Activated T-cell treated with anti-CD3 and anti-CD28 coated beads, Interleukin-2, amount 50 U/mL, for 24 hours (primary cell): ENCODE results near the gene STARD10.

Source experiments
- DNase-seq: peaks from one replicate; pipeline ENCODE4 v3.0.0-alpha.2; 2020
- H3K27ac Mint-ChIP-seq: 2 replicates; pipeline ENCODE4 v1.8.0; 2020; ENCODE audit warnings: mild to moderate bottlenecking, mixed read lengths
- H3K27me3 Mint-ChIP-seq: 2 replicates; pipeline ENCODE4 v1.8.0; 2020; ENCODE audit warnings: mixed read lengths
- H3K36me3 Mint-ChIP-seq: 2 replicates; pipeline ENCODE4 v1.8.0; 2020; ENCODE audit warnings: low read depth, mixed read lengths
- H3K4me1 Mint-ChIP-seq: 2 replicates; pipeline ENCODE4 v1.8.0; 2020; ENCODE audit warnings: low read depth, mixed read lengths
- H3K4me3 Mint-ChIP-seq: 2 replicates; pipeline ENCODE4 v1.8.0; 2020; ENCODE audit warnings: mild to moderate bottlenecking, moderate library complexity, mixed read lengths
- H3K9me3 Mint-ChIP-seq: 2 replicates; pipeline ENCODE4 v1.8.0; 2020; ENCODE audit warnings: mixed read lengths

STARD10 gene

DNA sequence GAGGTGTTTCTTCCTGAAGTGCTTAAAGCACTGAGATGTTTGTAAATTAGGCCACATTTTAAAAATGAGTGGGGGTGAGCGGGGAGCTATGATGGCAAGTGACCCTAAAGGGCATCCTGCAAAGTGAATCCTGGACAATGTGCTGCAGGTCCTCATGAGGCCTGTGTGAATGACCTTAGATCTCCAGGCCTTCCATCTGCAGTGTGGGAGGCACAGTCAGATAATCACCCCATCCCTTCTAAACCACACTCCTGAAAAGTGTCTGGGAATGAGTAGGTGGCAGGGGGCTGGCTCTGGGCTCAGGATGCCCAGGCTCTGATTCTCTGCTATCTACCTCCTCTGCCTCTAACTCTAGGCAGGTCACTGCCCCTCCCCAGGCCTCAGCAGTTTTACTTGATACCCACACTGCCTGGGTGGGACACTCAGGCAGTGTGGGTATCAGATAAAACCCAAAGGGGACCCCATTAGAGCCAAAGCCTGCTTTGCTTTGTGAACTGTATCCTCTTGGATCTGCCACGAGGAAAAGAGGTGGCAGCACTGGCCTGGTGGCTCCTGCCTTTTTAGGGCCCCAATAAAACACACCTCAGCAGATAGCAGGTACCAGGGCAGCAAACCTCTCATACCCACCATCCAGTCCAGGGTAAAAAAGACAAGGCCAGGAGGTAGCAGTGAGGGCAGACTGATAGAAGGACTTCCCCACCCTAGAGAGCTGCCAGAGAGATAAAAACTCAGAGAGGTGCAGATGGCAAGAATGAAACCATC is 10.5 kb downstream of the STARD10 start:
- Mint-ChIP-seq H3K27ac (no peak overlapping the region), H3K36me3 (no peaks in the 10 kb centered on the region), H3K4me3 (no peak overlapping the region)

DNA sequence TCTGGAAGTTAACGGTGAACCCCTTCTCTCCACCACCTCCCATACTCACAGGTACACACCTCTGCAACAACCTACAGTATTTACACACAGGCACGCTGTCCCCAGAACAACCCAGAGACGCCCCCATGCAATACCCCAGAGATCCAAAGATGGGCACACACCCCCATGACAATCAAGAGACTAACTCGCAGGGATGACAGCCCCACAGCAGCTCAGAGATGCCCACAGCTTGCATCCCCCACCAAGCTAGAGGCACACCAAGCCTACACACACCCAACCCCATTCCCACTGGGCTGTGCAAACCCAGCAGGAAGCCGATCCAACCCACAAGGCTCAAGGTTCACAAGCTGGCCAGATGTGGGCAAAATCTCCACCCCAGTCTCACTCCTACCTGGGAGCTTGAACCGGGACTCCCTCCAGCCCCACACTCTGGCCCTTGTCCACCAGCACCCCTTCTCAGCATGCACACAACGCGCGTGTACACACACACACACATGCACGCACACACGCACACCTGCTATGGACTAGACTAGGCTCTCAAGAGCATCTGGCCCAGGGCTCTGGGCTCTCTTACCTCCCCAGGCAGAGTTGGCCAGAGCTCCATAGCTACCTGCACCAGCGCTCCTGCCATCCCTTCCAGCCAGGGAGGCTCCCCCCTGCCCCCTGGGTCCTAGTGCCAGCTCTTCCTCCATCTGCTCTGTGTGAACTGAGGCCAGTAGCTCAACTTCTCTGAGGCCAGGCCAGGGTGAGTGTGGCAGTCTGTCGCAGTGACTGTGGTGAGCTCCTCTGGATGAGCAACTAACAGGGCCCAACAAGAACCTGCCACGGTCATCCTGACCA is 11.5 kb downstream of the STARD10 start:
- Mint-ChIP-seq H3K4me3 (peak overlapping the region; percentile 72), H3K27ac (peak overlapping the region; percentile 40), H3K27me3 (no peaks in the 10 kb centered on the region), H3K36me3 (no peaks in the 10 kb centered on the region), H3K9me3 (no peaks in the 10 kb centered on the region), H3K4me1 (peaks cover 28% of the 10 kb centered on the region)
- DNase-seq = no peak

More for the DNA sequence above, 10.5 kb downstream of the STARD10 start:
- peaks cover 38% of the 10 kb centered on the region for H3K4me1 Mint-ChIP-seq
- DNase-seq = no peak
- H3K9me3 Mint-ChIP-seq = no peaks in the 10 kb centered on the region
- no peaks in the 10 kb centered on the region for H3K27me3 Mint-ChIP-seq

DNA sequence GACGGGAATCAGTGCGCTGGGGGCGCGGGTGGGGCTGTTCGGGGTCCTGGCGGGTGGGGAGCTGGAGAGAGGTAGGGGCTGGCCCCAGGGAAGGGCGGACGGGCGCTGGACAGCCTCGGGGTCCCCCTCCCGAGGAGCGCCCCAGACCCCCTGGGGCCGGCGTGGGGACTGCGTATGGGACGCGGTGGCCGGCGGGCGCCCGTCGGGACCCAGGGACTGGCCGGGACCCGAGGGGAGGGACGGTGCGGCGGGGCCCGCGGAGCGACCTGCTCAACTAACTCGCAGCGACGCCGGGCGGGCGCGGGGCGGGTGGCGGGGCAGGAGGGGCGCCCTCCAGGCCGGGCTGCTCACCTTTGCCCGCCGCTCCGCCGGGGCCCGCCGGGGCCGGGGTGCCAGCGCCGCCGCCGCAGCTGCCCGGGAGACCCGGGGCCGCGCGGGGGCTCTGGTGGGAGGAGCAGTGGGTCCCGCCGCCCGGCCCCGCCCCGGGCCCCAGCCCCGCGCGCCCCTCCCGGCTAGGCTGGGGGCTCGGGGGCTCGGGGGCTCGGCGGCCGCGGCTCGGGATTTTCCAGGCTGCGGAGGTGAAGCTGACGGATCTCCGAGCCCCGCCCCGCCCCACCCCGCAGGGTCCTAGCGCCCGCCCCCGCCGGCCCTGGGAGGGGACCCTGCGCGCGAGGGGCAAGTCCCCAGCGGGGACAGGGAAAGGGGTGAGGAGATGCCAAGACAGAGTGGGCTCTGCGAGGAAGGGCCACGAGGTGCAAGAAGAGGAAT is 12.3 kb downstream of the STARD10 start:
- Mint-ChIP-seq H3K4me1 (peaks cover 25% of the 10 kb centered on the region), H3K27me3 (no peaks in the 10 kb centered on the region), H3K36me3 (no peaks in the 10 kb centered on the region), H3K4me3 (peak overlapping the region; percentile 72), H3K9me3 (no peaks in the 10 kb centered on the region), H3K27ac (peak overlapping the region; percentile 40)
- DNase-seq = peak; percentile 71

GRCh38 chr11:72781063-72781312 is 12.9 kb downstream of the STARD10 start:
- peak overlapping the region; percentile 70 for H3K4me3 Mint-ChIP-seq
- H3K27me3 Mint-ChIP-seq = no peaks in the 10 kb centered on the region
- no peak overlapping the region for H3K27ac Mint-ChIP-seq
- peaks cover 25% of the 10 kb centered on the region for H3K4me1 Mint-ChIP-seq
- H3K36me3 Mint-ChIP-seq = no peaks in the 10 kb centered on the region
- no peak for DNase-seq
- no peaks in the 10 kb centered on the region for H3K9me3 Mint-ChIP-seq

GRCh38 chr11:72780296-72781062 is 13.4 kb downstream of the STARD10 start:
- Mint-ChIP-seq H3K36me3 (no peaks in the 10 kb centered on the region), H3K9me3 (no peaks in the 10 kb centered on the region), H3K27me3 (no peaks in the 10 kb centered on the region), H3K4me1 (peaks cover 25% of the 10 kb centered on the region), H3K4me3 (peak overlapping the region; percentile 70), H3K27ac (no peak overlapping the region)
- peak; percentile 40 for DNase-seq

DNA sequence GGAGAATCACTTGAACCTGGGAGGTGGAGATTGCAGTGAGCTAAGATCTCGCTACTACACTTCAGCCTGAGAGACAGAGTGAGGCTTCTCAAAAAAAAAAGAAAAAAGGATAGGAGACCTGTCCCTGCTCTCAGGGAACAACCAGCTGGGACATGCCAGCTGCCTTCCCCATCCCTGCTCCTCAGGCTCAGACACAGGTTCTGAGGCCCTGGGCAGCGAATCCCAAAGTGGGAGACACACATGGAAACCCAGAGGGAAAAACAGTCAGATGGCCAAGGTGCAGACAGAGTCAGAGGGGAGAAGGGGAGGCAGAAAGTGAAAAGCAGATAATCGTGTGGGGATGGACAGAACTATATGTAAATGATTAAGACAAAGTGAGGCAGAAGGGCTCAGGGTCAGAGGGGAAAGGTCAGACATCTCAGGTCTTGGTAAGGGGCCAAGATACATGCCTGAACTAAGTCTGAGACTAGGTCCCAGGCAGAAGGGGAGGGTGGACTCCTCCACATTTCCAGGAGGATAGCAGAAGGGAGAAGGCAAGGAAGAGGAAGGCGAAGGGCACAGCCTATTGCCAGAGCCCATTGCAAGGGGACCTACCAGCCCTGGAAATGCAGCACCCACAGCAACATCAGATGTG is 14.2 kb downstream of the STARD10 start:
- Mint-ChIP-seq H3K36me3 (no peaks in the 10 kb centered on the region), H3K27ac (no peak overlapping the region), H3K9me3 (no peaks in the 10 kb centered on the region), H3K4me1 (peaks cover 25% of the 10 kb centered on the region), H3K4me3 (peak overlapping the region; percentile 18), H3K27me3 (no peaks in the 10 kb centered on the region)
- no peak for DNase-seq

GRCh38 chr11:72778535-72779494 is 15.0 kb downstream of the STARD10 start:
- H3K36me3 Mint-ChIP-seq = no peaks in the 10 kb centered on the region
- H3K27me3 Mint-ChIP-seq = no peaks in the 10 kb centered on the region
- H3K4me3 Mint-ChIP-seq = no peak overlapping the region
- no peaks in the 10 kb centered on the region for H3K9me3 Mint-ChIP-seq
- H3K4me1 Mint-ChIP-seq = peaks cover 25% of the 10 kb centered on the region
- DNase-seq = no peak
- no peak overlapping the region for H3K27ac Mint-ChIP-seq

DNA sequence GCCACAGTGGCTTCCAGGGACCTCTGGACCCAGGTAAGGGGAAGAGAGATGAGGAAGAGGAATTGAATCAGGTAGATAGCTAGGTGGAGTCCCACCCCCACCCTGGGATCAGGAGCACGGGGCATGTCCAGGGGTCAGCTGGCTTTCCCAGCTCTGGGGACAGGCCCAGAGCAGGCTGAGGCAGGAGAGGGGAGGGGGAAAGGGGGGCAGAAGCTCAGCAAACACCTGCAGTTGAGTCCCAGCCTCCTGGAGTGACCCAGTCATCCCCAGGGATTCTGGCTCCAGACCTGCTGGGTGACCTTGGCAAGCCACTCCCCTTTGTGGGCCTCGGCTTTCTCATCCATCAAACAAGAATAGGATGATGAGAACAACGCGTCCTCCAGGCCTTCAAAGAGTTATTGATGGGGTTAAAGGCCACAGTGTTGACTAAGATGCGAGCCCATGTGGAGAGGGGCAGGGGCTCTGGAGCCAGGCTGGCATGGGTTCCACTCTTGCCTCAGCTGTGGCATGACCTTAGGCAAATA is 16.0 kb downstream of the STARD10 start:
- no peaks in the 10 kb centered on the region for H3K9me3 Mint-ChIP-seq
- no peak overlapping the region for H3K27ac Mint-ChIP-seq
- no peaks in the 10 kb centered on the region for H3K27me3 Mint-ChIP-seq
- no peak overlapping the region for H3K4me3 Mint-ChIP-seq
- H3K36me3 Mint-ChIP-seq = no peaks in the 10 kb centered on the region
- DNase-seq = no peak
- peaks cover 22% of the 10 kb centered on the region for H3K4me1 Mint-ChIP-seq

GRCh38 chr11:72776844-72777754 is 16.7 kb downstream of the STARD10 start:
- DNase-seq = no peak
- no peak overlapping the region for H3K27ac Mint-ChIP-seq
- H3K4me1 Mint-ChIP-seq = peaks cover 15% of the 10 kb centered on the region

DNA sequence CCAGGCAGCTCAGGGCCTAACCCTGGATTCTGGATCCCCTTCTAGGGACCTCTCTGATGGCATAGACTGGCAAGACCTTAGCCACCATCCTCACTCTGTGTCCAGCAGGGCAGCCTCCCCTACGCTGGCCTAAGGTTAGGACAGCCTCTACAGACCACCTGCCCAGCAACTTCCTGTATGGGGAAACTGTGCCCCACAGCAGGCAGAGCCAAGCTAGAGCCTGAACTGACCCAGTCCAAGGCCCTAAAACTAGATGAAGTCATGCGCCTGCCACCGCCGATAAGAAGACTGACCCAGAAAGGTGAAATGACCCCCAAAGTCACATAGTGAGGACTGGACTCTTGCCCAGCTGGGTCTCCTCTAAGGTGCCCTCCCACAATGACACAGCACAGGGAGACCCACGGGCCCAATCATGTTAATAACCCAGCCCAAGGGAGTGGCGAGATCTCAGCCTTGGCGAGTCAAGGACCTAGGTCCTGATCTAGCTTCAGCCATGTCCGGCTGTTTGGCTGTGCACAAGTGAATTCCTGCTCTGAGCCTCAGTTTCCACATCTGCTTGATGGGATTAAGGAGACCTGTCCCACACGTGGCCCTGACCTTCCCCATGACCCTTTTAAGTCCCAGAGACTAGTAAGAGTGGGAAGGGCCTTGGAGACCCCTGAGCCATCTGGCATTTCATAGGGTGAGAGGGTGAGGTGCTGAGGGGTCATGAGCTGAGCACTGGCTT is 17.6 kb downstream of the STARD10 start:
- H3K4me1 Mint-ChIP-seq = peaks cover 12% of the 10 kb centered on the region
- no peaks in the 10 kb centered on the region for H3K36me3 Mint-ChIP-seq
- H3K4me3 Mint-ChIP-seq = no peak overlapping the region
- H3K9me3 Mint-ChIP-seq = no peaks in the 10 kb centered on the region
- H3K27me3 Mint-ChIP-seq = no peaks in the 10 kb centered on the region
- H3K27ac Mint-ChIP-seq = no peak overlapping the region
- no peak for DNase-seq

More at GRCh38 chr11:72776844-72777754, 16.7 kb downstream of the STARD10 start:
- no peaks in the 10 kb centered on the region for H3K9me3 Mint-ChIP-seq
- no peak overlapping the region for H3K4me3 Mint-ChIP-seq
- no peaks in the 10 kb centered on the region for H3K27me3 Mint-ChIP-seq
- no peaks in the 10 kb centered on the region for H3K36me3 Mint-ChIP-seq

- H3K4me1 Mint-ChIP-seq = peaks cover 7% of the 10 kb centered on the region
- no peaks in the 10 kb centered on the region for H3K27me3 Mint-ChIP-seq
- no peak for DNase-seq
- H3K27ac Mint-ChIP-seq = no peak overlapping the region
- no peaks in the 10 kb centered on the region for H3K36me3 Mint-ChIP-seq
- H3K4me3 Mint-ChIP-seq = no peak overlapping the region
- no peaks in the 10 kb centered on the region for H3K9me3 Mint-ChIP-seq
These were observed 18.3 kb downstream of the STARD10 start for GRCh38 chr11:72775288-72776110.
